GM12878 (cell line): Measurements from ENCODE around the gene THADA. TPM values are rescaled to one million over a fixed set of nuclear protein-coding genes. Genes with fewer than 3 reads are reported as not detected.

Experiments used
- ATAC-seq: fragments of 200-7000 bp; cut with Tn5 transposase; 3 replicates; pipeline ENCODE4 v1.9.1; 2020; ENCODE audit warnings: mild to moderate bottlenecking, moderate library complexity
- BruUV-seq: library from RNA; stranded (reverse); fragments of 400-500 nt; replicated peaks from 2 replicates; lab custom pipeline; 2021; lab: Mats Ljungman, UMichigan
- CTCF ChIA-PET: fragments of 300-600 bp; sonication (Branson Sonifier 250); formaldehyde crosslinking; extraction: SDS; loops from one replicate; lab custom pipeline; 2021; ENCODE audit warnings: inconsistent platforms; lab: Yijun Ruan, JAX
- POLR2A ChIA-PET: fragments of 350-600 bp; formaldehyde crosslinking; extraction: SDS; loops from one replicate; lab custom pipeline; 2021; ENCODE audit warnings: inconsistent platforms; lab: Charles Lee
- RAD21 ChIA-PET: fragments of 300-600 bp; sonication (Branson Sonifier 250); formaldehyde crosslinking; loops from one replicate; lab custom pipeline; 2023; ENCODE audit warnings: antibody characterized with exemption; ENCODE audit not compliant: unreplicated experiment; lab: Charles Lee
- SMC1A ChIA-PET: fragments of 300-600 bp; sonication (Branson Sonifier 250); formaldehyde crosslinking; loops from one replicate; lab custom pipeline; 2023; ENCODE audit not compliant: unreplicated experiment, uncharacterized antibody; lab: Charles Lee
- DNase-seq: peaks from one replicate; pipeline ENCODE4 v3.0.0-alpha.2; 2011; ENCODE audit warnings: low read depth, low spot score
- FAIRE-seq: peaks from 3 replicates; lab custom pipeline; 2011; peaks lifted over from hg19 to GRCh38; lab: Jason Lieb, UNC
- H2AFZ ChIP-seq: 2 replicates; pipeline ENCODE4 v1.6.0; 2011; ENCODE audit warnings: low read depth, low read length, control low read depth; ENCODE audit not compliant: control insufficient read depth
- H3K27ac ChIP-seq: 2 replicates; pipeline ENCODE4 v1.5.1; 2011; ENCODE audit warnings: control low read depth; ENCODE audit not compliant: control insufficient read depth, insufficient read depth
- H3K27me3 ChIP-seq, 2 experiments: replicated peaks in 1 of 2; 2 replicates each; pipeline versions ENCODE4 v1.6.0 to v1.6.1; 2011; ENCODE audit warnings: low read length in 1 of 2; ENCODE audit not compliant: control insufficient read depth in 2 of 2, insufficient read depth in 2 of 2
- H3K36me3 ChIP-seq, 2 experiments: 2 replicates each; pipeline ENCODE4 v1.5.1; 2011; ENCODE audit warnings: low read length in 1 of 2; ENCODE audit not compliant: control insufficient read depth in 2 of 2, insufficient read depth in 2 of 2
- H3K4me1 ChIP-seq: 2 replicates; pipeline ENCODE4 v1.6.1; 2011; ENCODE audit warnings: mild to moderate bottlenecking, low read length, moderate library complexity, mixed read lengths; ENCODE audit not compliant: control insufficient read depth, insufficient read depth
- H3K4me2 ChIP-seq: 2 replicates; pipeline ENCODE4 v1.6.0; 2011; ENCODE audit warnings: control low read depth; ENCODE audit not compliant: control insufficient read depth, insufficient read depth
- H3K4me3 ChIP-seq: fragments of 200-600 bp; sonication (generic); 2 replicates; pipeline ENCODE4 v1.5.1; 2016
- H3K79me2 ChIP-seq: 2 replicates; pipeline ENCODE4 v1.6.0; 2011; ENCODE audit warnings: low read length; ENCODE audit not compliant: control insufficient read depth, insufficient read depth
- H3K9ac ChIP-seq: 2 replicates; pipeline ENCODE4 v1.8.0; 2011; ENCODE audit warnings: low read length, control low read depth, mixed read lengths; ENCODE audit not compliant: control insufficient read depth, insufficient read depth
- H3K9me3 ChIP-seq: replicated peaks from 3 replicates; pipeline ENCODE4 v1.5.1; 2011; ENCODE audit warnings: mild to moderate bottlenecking, low read length; ENCODE audit not compliant: control insufficient read depth, insufficient read depth
- H4K20me1 ChIP-seq: 2 replicates; pipeline ENCODE4 v1.6.0; 2011; ENCODE audit not compliant: control insufficient read depth, insufficient read depth
- BCL11A ChIP-seq: IDR thresholded peaks from 2 replicates; pipeline ENCODE4 v1.6.1; 2011; ENCODE audit warnings: low read depth, low read length
- EGR1 ChIP-seq, 2 experiments: IDR thresholded peaks; 1 replicate in 1 of 2; 2 replicates in 1 of 2; pipeline ENCODE4 v1.6.1; 2011 to 2012; ENCODE audit warnings: low read depth in 2 of 2, low read length in 2 of 2, borderline replicate concordance in 1 of 2, mild to moderate bottlenecking in 1 of 2, moderate library complexity in 1 of 2
- EP300 ChIP-seq, 2 experiments: fragments of 150-350 bp in 1 of 2; IDR thresholded peaks; 2 replicates each; pipeline ENCODE4 v1.6.1; 2011 to 2012; ENCODE audit warnings: low read depth in 2 of 2, low read length in 2 of 2, borderline replicate concordance in 1 of 2, improper control_type of control experiment in 1 of 2, inconsistent platforms in 1 of 2; ENCODE audit not compliant: control insufficient read depth in 1 of 2
- HDGF ChIP-seq: fragments of 450-650 bp; IDR thresholded peaks from 2 replicates; pipeline ENCODE4 v1.6.1; 2016; ENCODE audit warnings: antibody characterized with exemption
- MEF2A ChIP-seq: IDR thresholded peaks from 2 replicates; pipeline ENCODE4 v1.6.1; 2011; ENCODE audit warnings: low read depth, mild to moderate bottlenecking, low read length, moderate library complexity; ENCODE audit not compliant: insufficient read depth
- MYB ChIP-seq: fragments of 150-350 bp; IDR thresholded peaks from 2 replicates; pipeline ENCODE4 v1.6.1; 2014; ENCODE audit warnings: mild to moderate bottlenecking, low read depth, low read length, borderline replicate concordance
- PML ChIP-seq: IDR thresholded peaks from 2 replicates; pipeline ENCODE4 v1.6.1; 2012; ENCODE audit warnings: low read length, inconsistent platforms
- RAD51 ChIP-seq: fragments of 450-650 bp; IDR thresholded peaks from 2 replicates; pipeline ENCODE4 v1.6.1; 2016; ENCODE audit warnings: moderate library complexity, mild to moderate bottlenecking, inconsistent platforms
- TCF12 ChIP-seq: IDR thresholded peaks from 2 replicates; pipeline ENCODE4 v1.6.1; 2011; ENCODE audit warnings: low read depth, mild to moderate bottlenecking, low read length
- WRNIP1 ChIP-seq: IDR thresholded peaks from 2 replicates; pipeline ENCODE4 v1.6.1; 2011; ENCODE audit warnings: low read depth, low read length, improper control_type of control experiment, borderline replicate concordance
- WGBS: methylation state at CpG from one replicate; pipeline ENCODE4 v1.1.6; 2016; ENCODE audit warnings: low lambda C conversion rate; ENCODE audit not compliant: insufficient replicate concordance, insufficient coverage; ENCODE audit errors: missing lambda C conversion rate; 5-methylcytosine and 5-hydroxymethylcytosine counted together
- in situ Hi-C: fragments of 300-500 bp; cut with MboI; formaldehyde crosslinking; loops from 9 replicates; pipeline ENCODE4 v1.14.3; 2018; ENCODE audit warnings: mixed read lengths
- intact Hi-C: fragments of 100-400 bp; cut with micrococcal nuclease; formaldehyde crosslinking; loops from one replicate; pipeline ENCODE4 v1.14.2; 2022; ENCODE audit not compliant: unreplicated experiment
- polyA plus RNA-seq, 11 experiments: library from polyadenylated mRNA; depleted of rRNA in 4 of 11; unstranded in 6 of 11; stranded (reverse) in 5 of 11; fragments of >200 nt; fragmentation: Nextera tagmentation in 4 of 11; fragmentation: Illumina TruSeq in 1 of 11; extraction: Ambion mirVana in 4 of 11; extraction: Trizol in 1 of 11; gene quantifications; 1 replicate in 1 of 11; 2 replicates in 10 of 11; pipeline versions ENCODE4 v1.2.1 to v1.2.3, GENCODE V29; 2011 to 2016; ENCODE audit warnings: inconsistent platforms in 2 of 11, missing spikeins in 2 of 11, low read depth in 1 of 11
- total RNA-seq, 4 experiments: library from RNA; depleted of rRNA in 3 of 4; stranded (reverse); fragments of >200 nt in 3 of 4; fragmentation: Illumina TruSeq in 1 of 4; extraction: Trizol in 1 of 4; gene quantifications; 2 replicates each; pipeline versions ENCODE4 v1.2.1 to v1.2.3, GENCODE V29; 2013 to 2021

The THADA gene
- total and polyA plus RNA-seq, 10 of the 15 experiments (the other 5 are each of a cell fraction or from before 2014, with no cell fraction given): 14.6 to 33.2 (median 23.2) TPM

DNA sequence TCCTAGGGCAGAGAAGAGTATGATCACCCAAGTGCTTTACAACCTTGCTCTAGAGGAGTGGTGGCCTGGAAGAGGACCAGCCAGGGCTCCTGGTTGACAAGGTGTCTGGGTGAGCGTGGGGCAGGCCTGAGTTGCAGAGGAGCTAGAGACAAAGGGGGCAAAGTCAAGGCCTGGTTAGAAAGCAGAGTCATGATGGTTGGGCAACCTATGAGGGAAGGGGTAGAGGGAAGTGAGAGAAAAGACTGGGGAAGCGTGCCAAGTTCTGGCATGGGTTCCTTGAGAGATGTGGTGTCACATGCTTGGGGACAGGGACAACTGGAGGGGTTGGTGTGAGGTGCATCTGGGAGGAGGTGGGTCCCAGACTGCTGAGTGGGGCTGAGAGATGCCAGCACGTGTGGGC is 382.9 kb downstream of the THADA start:
- in situ Hi-C loops: no loop called here
- peak; percentile 42 for ATAC-seq
- SMC1A ChIA-PET: interaction anchor here (0.6 to 1.5 kb wide), 5 partner anchors 10 to 211 kb away, joined by 3 to 5 read pairs (median 4); no protein-coding TSS in a partner anchor
- CTCF ChIA-PET: interaction anchor here (0.9 to 1.1 kb wide), 4 partner anchors 10 to 272 kb away, joined by 3 to 5 read pairs (median 4); no protein-coding TSS in a partner anchor
- 36% methylated on average over 3 of the region's 3 CpGs for WGBS
- 0 out of 2 replicates have a peak, but pooled peaks have one; percentile 15 for TF ChIP-seq HDGF
- TF ChIP-seq TCF12: no peak
- POLR2A ChIA-PET: interaction anchor here (0.8 kb wide), 1 partner anchor 10 kb away, joined by 3 read pairs; no protein-coding TSS in a partner anchor
- DNase-seq: no peak
- FAIRE-seq: no peak
- no peaks in the 10 kb centered on the region for H4K20me1 ChIP-seq
- H3K4me2 ChIP-seq: no peak overlapping the region
- H2AFZ ChIP-seq: no peak overlapping the region
- H3K36me3 ChIP-seq: no peaks in the 10 kb centered on the region
- peaks cover 5% of the 10 kb centered on the region for H3K4me1 ChIP-seq
- no peak overlapping the region for H3K27ac ChIP-seq
- no peak overlapping the region for H3K9ac ChIP-seq
- no peaks in the 10 kb centered on the region for H3K79me2 ChIP-seq
- no peak overlapping the region for H3K4me3 ChIP-seq
- no TSS peak for BruUV-seq
- intact Hi-C loops: no loop called here
- RAD21 ChIA-PET: interaction anchor here (0.5 to 0.7 kb wide), 2 partner anchors 81 to 1598 kb away, joined by 3 to 8 read pairs; no protein-coding TSS in a partner anchor
- H3K9me3 ChIP-seq: no peaks in the 10 kb centered on the region
- no peaks in the 10 kb centered on the region for H3K27me3 ChIP-seq

DNA sequence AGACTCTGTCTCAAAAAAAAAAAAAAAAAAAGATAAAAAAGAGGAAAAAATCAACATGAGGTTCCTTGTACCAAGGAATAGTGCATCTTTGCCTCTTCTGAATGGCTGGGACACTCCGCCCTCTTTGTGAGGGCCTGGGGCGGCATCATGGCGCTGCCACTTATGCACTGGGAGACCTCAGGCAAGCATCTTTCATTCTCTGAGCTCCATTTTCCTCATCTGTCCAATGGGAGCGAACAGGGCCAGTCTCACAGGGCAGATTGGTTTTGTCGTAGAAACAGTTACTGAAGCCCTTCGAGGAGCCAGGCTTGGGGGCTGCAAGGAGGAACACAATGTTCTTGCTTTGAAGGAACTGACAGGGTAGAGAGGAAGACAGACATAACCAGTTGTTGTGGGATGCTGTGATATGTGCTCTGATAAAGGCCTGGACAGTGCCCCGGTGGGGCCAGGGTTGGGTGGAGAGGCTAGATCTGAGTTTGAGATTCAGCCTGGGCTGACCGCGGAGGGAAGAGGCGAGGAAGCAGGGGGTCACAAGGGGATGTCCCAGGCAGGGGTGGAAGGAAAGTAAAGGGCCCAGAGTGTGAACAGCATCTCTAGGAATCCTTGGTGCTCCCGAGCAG is 383.5 kb downstream of the THADA start:
- POLR2A ChIA-PET: no interaction called here
- SMC1A ChIA-PET: interaction anchor here (0.6 to 0.8 kb wide), 2 partner anchors 9 to 211 kb away, joined by 3 to 4 read pairs; no protein-coding TSS in a partner anchor

More for the DNA sequence above, 383.5 kb downstream of the THADA start:
- Histone ChIP-seq H3K9ac (no peak overlapping the region), H3K79me2 (no peaks in the 10 kb centered on the region), H3K4me3 (no peak overlapping the region), H3K27me3 (no peaks in the 10 kb centered on the region), H4K20me1 (no peaks in the 10 kb centered on the region), H3K27ac (no peak overlapping the region), H3K4me2 (no peak overlapping the region), H3K36me3 (no peaks in the 10 kb centered on the region), H3K9me3 (no peaks in the 10 kb centered on the region), H2AFZ (no peak overlapping the region), H3K4me1 (no peaks in the 10 kb centered on the region; the same call in 1 of the 2 replicates)
- intact Hi-C loops: no loop called here
- TF ChIP-seq MEF2A (no peak), PML (no peak), BCL11A (no peak), WRNIP1 (no peak), EP300 (IDR thresholded peaks at IDR 0.05; ENCODE audit: borderline replicate concordance in 1 of 2, control insufficient read depth in 1 of 2, low read depth in 2 of 2, low read length in 2 of 2) (no peak), RAD51 (no peak), EGR1 (IDR thresholded peaks at IDR 0.05; ENCODE audit: borderline replicate concordance in 1 of 2, low read depth in 2 of 2, low read length in 2 of 2) (no peak), MYB (no peak)
- WGBS: 80% methylated on average over 11 of the region's 11 CpGs
- no peak for ATAC-seq
- BruUV-seq: no TSS peak
- FAIRE-seq: no peak
- ChIA-PET RAD21 (no interaction called here), CTCF (no interaction called here)
- no peak for DNase-seq
- in situ Hi-C loops: no loop called here
